Ovary (tissue), 9 donors: ENCODE measurements around the gene GATAD2A. TPM values are rescaled to one million over a fixed set of nuclear protein-coding genes. Genes with fewer than 3 reads are reported as not detected.
"Not testable (repeated sequence)": the region's sequence is repeated elsewhere in the genome, so short reads cannot be mapped to it uniquely, and the experiment has no call there.

ENCODE experiments used
- DNase-seq, 5 donors: peaks; one replicate each; pipeline ENCODE4 v3.0.0-alpha.2; 2019 to 2020
- H3K27ac ChIP-seq, 2 donors: fragments of 200-600 bp; one replicate each; pipeline versions ENCODE4 v1.5.1 to v1.8.0; 2019 to 2022
- H3K27me3 ChIP-seq: fragments of 200-600 bp; one replicate; pipeline ENCODE4 v1.8.0; 2022
- H3K36me3 ChIP-seq: fragments of 200-600 bp; sonication (generic); one replicate; pipeline ENCODE4 v1.5.1; 2019
- H3K4me1 ChIP-seq: one replicate; pipeline ENCODE4 v1.8.1; 2013; ENCODE audit warnings: mild to moderate bottlenecking, moderate library complexity; ENCODE audit not compliant: insufficient read depth
- H3K4me3 ChIP-seq: fragments of 200-600 bp; sonication (generic); one replicate; pipeline ENCODE4 v1.5.1; 2017
- H3K9me3 ChIP-seq, 2 donors: fragments of 200-600 bp in 1 of 2; sonication (generic) in 1 of 2; one replicate each; pipeline versions ENCODE4 v1.5.1 to v1.8.1; 2013 to 2019; ENCODE audit warnings: mild to moderate bottlenecking in 1 of 2, moderate library complexity in 1 of 2
- CTCF ChIP-seq, 3 donors: fragments of 450-650 bp in 2 of 3; fragments of 200-600 bp in 1 of 3; IDR thresholded peaks; one replicate each; pipeline versions ENCODE4 v1.5.1 to v1.8.0; 2016 to 2022; ENCODE audit warnings: antibody characterized with exemption in 3 of 3, mild to moderate bottlenecking in 1 of 3
- EP300 ChIP-seq: sonication (generic); formaldehyde crosslinking; IDR thresholded peaks from one replicate; pipeline ENCODE4 v1.6.1; 2017; ENCODE audit warnings: antibody characterized with exemption
- POLR2A ChIP-seq: fragments of 450-650 bp; IDR thresholded peaks from one replicate; pipeline ENCODE4 v1.6.1; 2017; ENCODE audit warnings: antibody characterized with exemption, mild to moderate bottlenecking, moderate library complexity
- WGBS, 3 donors: extraction: QIAGEN DNeasy Blood & Tissue Kit in 1 of 3; methylation state at CpG; one replicate each; pipeline versions ENCODE4 v1.1.5 to v1.1.7; 2013 to 2017; 5-methylcytosine and 5-hydroxymethylcytosine counted together
- intact Hi-C, 4 donors: fragments of 100-400 bp; cut with DNase I; formaldehyde crosslinking; loops; one replicate each; pipeline versions ENCODE4 v1.11.0 to v1.15.1; 2022 to 2023
- polyA plus RNA-seq, 2 donors: library from polyadenylated mRNA; stranded (reverse); fragments of 200-250 nt in 1 of 2; fragments of 350-450 nt in 1 of 2; fragmentation: Illumina TruSeq in 1 of 2; extraction: RNeasy Lipid Tissue Mini Kit (QIAGEN cat#74804) in 1 of 2; gene quantifications; one replicate each; pipeline ENCODE4 v1.2.3, GENCODE V29; 2013 to 2014
- total RNA-seq, 7 donors: library from RNA; depleted of rRNA in 2 of 7; stranded (reverse); fragments of >200 nt in 2 of 7; fragmentation: NEBNext Ultra II Directional in 3 of 7; extraction: Animal tissue kit (Norgen Biotek cat#: 25700) in 3 of 7; gene quantifications; one replicate each; pipeline versions ENCODE4 v1.1.0 to v1.2.4, GENCODE V29; 2016 to 2023
- donor health status: DM: no; HTN: no; CAD: no; lungs with moderate emphysema.
- donor health status: DM: no; HTN: no; CAD: no.
- donor health status: Bipolar disorder and iron deficiency.
- donor health status: DM: yes; HTN: yes; CAD: no.
- donor health status: DM: no; HTN: no; CAD: no.
- donor health status: DM: yes; HTN: yes; CAD: no.

The GATAD2A gene
- total and polyA plus RNA-seq, 9 donors = 10.7 to 83.0 (median 52.2) TPM

GRCh38 chr19:19387108-19387507 lies 18.4 kb upstream of the GATAD2A start:
- H3K27me3 ChIP-seq = no peaks in the 10 kb centered on the region
- no peaks in the 10 kb centered on the region for H3K4me1 ChIP-seq
- H3K4me3 ChIP-seq = no peak overlapping the region
- H3K9me3 ChIP-seq = no peaks in the 10 kb centered on the region
- TF ChIP-seq EP300 (no peak), POLR2A (no peak), CTCF (IDR thresholded peaks at IDR 0.05) (no peak)
- no peak for DNase-seq
- H3K27ac ChIP-seq = no peak overlapping the region
- 80 to 91% (median 88%) methylated on average over 5 of the region's 5 CpGs for WGBS, 3 donors
- no peaks in the 10 kb centered on the region for H3K36me3 ChIP-seq
- intact Hi-C loops = no loop called here

GRCh38 chr19:19388568-19389555 lies 16.6 kb upstream of the GATAD2A start:
- WGBS, 3 donors = 60 to 64% (median 63%) methylated on average over 13 of the region's 13 CpGs
- Histone ChIP-seq H3K36me3 (no peaks in the 10 kb centered on the region), H3K27me3 (no peaks in the 10 kb centered on the region), H3K4me1 (no peaks in the 10 kb centered on the region), H3K9me3 (no peaks in the 10 kb centered on the region), H3K27ac (no peak overlapping the region), H3K4me3 (no peak overlapping the region)
- DNase-seq = no peak
- intact Hi-C loops = no loop called here
- TF ChIP-seq POLR2A = no peak

- DNase-seq, H3K4me1 ChIP-seq, H3K36me3 ChIP-seq, intact Hi-C loops, H3K4me3 ChIP-seq, H3K27ac ChIP-seq, H3K9me3 ChIP-seq, H3K27me3 ChIP-seq: not testable (repeated sequence)
- WGBS, 3 donors = 91 to 94% (median 91%) methylated on average over 12 of the region's 12 CpGs
Measured at GRCh38 chr19:19389683-19390082, 15.8 kb upstream of the GATAD2A start.

GRCh38 chr19:19394333-19394732 lies 11.1 kb upstream of the GATAD2A start:
- WGBS, 3 donors = 93 to 96% (median 94%) methylated on average over 7 of the region's 7 CpGs
- H3K27ac ChIP-seq, intact Hi-C loops, H3K9me3 ChIP-seq, DNase-seq, H3K4me3 ChIP-seq, H3K4me1 ChIP-seq, H3K27me3 ChIP-seq, H3K36me3 ChIP-seq: not testable (repeated sequence)

GRCh38 chr19:19399733-19400433 lies 5.6 kb upstream of the GATAD2A start:
- peaks cover 4% of the 10 kb centered on the region for H3K4me1 ChIP-seq
- intact Hi-C loops = no loop called here
- TF ChIP-seq EP300 (no peak), CTCF (IDR thresholded peaks at IDR 0.05) (no peak), POLR2A (no peak)
- no peaks in the 10 kb centered on the region for H3K9me3 ChIP-seq
- no peak overlapping the region for H3K27ac ChIP-seq
- 14 to 16% (median 16%) methylated on average over 9 of the region's 9 CpGs for WGBS, 3 donors
- no peaks in the 10 kb centered on the region for H3K27me3 ChIP-seq
- DNase-seq = no peak
- H3K36me3 ChIP-seq = no peaks in the 10 kb centered on the region
- no peak overlapping the region for H3K4me3 ChIP-seq
